HepG2 (cell line): Measurements from ENCODE around the gene ABCA4. TPM values are rescaled to one million over a fixed set of nuclear protein-coding genes. Genes with fewer than 3 reads are reported as not detected.

ENCODE experiments used
- ARID4A ChIP-seq: sonication (generic); formaldehyde crosslinking; IDR thresholded peaks from 2 replicates; pipeline ENCODE4 v1.5.0; 2020; ENCODE audit warnings: mild to moderate bottlenecking, missing genetic modification reagents, borderline replicate concordance
- CREB1 ChIP-seq, 2 experiments: fragments of 450-650 bp in 1 of 2; IDR thresholded peaks; 2 replicates each; pipeline ENCODE4 v1.6.1; 2016 to 2017; ENCODE audit warnings: control low read depth in 1 of 2, mild to moderate bottlenecking in 1 of 2, missing compliant biosample characterization in 1 of 2, missing genetic modification characterization in 1 of 2
- FOXM1 ChIP-seq: sonication (generic); formaldehyde crosslinking; IDR thresholded peaks from 2 replicates; pipeline ENCODE4 v1.5.0; 2020; ENCODE audit warnings: missing genetic modification reagents
- HMGXB4 ChIP-seq, 2 experiments: sonication (generic) in 1 of 2; formaldehyde crosslinking in 1 of 2; IDR thresholded peaks; 2 replicates each; pipeline versions ENCODE4 v1.4.0 to v1.6.1; 2018 to 2020; ENCODE audit warnings: missing genetic modification reagents in 2 of 2, borderline replicate concordance in 1 of 2, low read depth in 1 of 2, mild to moderate bottlenecking in 1 of 2, missing biosample characterization in 1 of 2
- HNRNPLL ChIP-seq: fragments of 200-400 bp; formaldehyde crosslinking; IDR thresholded peaks from 2 replicates; pipeline ENCODE4 v1.6.1; 2017; ENCODE audit warnings: mild to moderate bottlenecking, low read depth, low read length; ENCODE audit not compliant: poor library complexity, severe bottlenecking
- RXRB ChIP-seq: IDR thresholded peaks from 2 replicates; pipeline ENCODE4 v1.6.1; 2016; ENCODE audit warnings: borderline replicate concordance, missing genetic modification reagents, missing compliant biosample characterization
- STAT5B ChIP-seq: sonication (generic); formaldehyde crosslinking; IDR thresholded peaks from 2 replicates; pipeline ENCODE4 v1.4.0; 2020; ENCODE audit warnings: missing genetic modification reagents
- ZMAT3 ChIP-seq: sonication (generic); formaldehyde crosslinking; conservative IDR thresholded peaks from 2 replicates; pipeline ENCODE4 v1.7.0; 2021; ENCODE audit warnings: missing genetic modification reagents
- polyA plus RNA-seq, 8 experiments: library from polyadenylated mRNA; depleted of rRNA in 3 of 8; stranded (reverse) in 7 of 8; unstranded in 1 of 8; fragments of >200 nt; fragmentation: Illumina TruSeq in 4 of 8; extraction: Trizol in 4 of 8; gene quantifications; 2 replicates each; pipeline versions ENCODE4 v1.2.1 to v1.2.3, GENCODE V29; 2011 to 2016; ENCODE audit warnings: low read depth in 4 of 8, missing spikeins in 1 of 8, mixed read lengths in 1 of 8; ENCODE audit not compliant: insufficient read depth in 1 of 8
- total RNA-seq, 5 experiments: library from RNA; depleted of rRNA; stranded (reverse); fragments of >200 nt; fragmentation: Illumina TruSeq; extraction: Trizol; gene quantifications; 2 replicates each; pipeline ENCODE4 v1.2.3, GENCODE V29; 2016; ENCODE audit warnings: low read depth in 1 of 5
- TF ChIP-seq, protein P1 (sequence below): sonication (generic); formaldehyde crosslinking; IDR thresholded peaks from 2 replicates; pipeline ENCODE4 v1.4.0; 2020; ENCODE audit warnings: missing genetic modification reagents
- TF ChIP-seq, protein P2 (sequence below): sonication (generic); formaldehyde crosslinking; conservative IDR thresholded peaks from 2 replicates; pipeline ENCODE4 v1.8.1; 2023; ENCODE audit warnings: missing genetic modification reagents
- TF ChIP-seq, protein P3 (sequence below): conservative IDR thresholded peaks from 2 replicates; pipeline ENCODE4 v1.6.1; 2018; ENCODE audit warnings: missing genetic modification reagents
- TF ChIP-seq, protein P4 (sequence below): sonication (generic); formaldehyde crosslinking; IDR thresholded peaks from 2 replicates; pipeline ENCODE4 v1.4.0; 2020; ENCODE audit warnings: missing genetic modification reagents, borderline replicate concordance
- TF ChIP-seq, protein P5 (sequence below): fragments of 450-650 bp; IDR thresholded peaks from 2 replicates; pipeline ENCODE4 v1.6.1; 2016

The ABCA4 gene
- total and polyA plus RNA-seq, 2 of the 13 experiments (the other 11 are each of a cell fraction or from before 2014, with no cell fraction given): 0.24 to 0.67 TPM

DNA sequence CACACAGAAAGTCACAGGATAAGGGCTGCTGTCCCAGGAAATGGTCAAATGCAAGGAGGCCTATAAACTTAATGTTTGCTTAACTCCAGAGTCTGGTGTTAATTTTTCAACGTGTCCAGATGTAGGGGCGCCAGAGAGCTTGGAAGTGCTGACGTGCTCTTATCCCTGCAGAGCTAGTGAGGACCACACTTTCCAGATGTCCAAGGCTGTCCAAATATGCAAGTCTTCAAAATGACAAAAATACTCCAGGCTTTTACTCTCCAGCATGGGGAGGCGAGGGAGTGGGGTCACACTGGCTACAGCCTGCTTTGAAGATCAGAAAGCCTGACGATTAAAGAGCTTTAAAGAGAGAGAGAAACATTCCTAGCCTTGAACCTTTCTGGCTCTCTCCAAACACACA, 57.6 kb downstream of the ABCA4 start (continued):
- TF ChIP-seq HMGXB4 (CRISPR knock-in tag; IDR thresholded peaks at IDR 0.05; ENCODE audit: borderline replicate concordance in 1 of 2, low read depth in 1 of 2): peak; percentile 52 to 53; a peak in 3 of 4 replicates
- TF ChIP-seq, protein P1, sequence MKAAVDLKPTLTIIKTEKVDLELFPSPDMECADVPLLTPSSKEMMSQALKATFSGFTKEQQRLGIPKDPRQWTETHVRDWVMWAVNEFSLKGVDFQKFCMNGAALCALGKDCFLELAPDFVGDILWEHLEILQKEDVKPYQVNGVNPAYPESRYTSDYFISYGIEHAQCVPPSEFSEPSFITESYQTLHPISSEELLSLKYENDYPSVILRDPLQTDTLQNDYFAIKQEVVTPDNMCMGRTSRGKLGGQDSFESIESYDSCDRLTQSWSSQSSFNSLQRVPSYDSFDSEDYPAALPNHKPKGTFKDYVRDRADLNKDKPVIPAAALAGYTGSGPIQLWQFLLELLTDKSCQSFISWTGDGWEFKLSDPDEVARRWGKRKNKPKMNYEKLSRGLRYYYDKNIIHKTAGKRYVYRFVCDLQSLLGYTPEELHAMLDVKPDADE (CRISPR knock-in tag): no peak
- TF ChIP-seq FOXM1 (CRISPR knock-in tag): no peak
- TF ChIP-seq, protein P2, sequence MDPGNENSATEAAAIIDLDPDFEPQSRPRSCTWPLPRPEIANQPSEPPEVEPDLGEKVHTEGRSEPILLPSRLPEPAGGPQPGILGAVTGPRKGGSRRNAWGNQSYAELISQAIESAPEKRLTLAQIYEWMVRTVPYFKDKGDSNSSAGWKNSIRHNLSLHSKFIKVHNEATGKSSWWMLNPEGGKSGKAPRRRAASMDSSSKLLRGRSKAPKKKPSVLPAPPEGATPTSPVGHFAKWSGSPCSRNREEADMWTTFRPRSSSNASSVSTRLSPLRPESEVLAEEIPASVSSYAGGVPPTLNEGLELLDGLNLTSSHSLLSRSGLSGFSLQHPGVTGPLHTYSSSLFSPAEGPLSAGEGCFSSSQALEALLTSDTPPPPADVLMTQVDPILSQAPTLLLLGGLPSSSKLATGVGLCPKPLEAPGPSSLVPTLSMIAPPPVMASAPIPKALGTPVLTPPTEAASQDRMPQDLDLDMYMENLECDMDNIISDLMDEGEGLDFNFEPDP (CRISPR knock-in tag): no peak
- peak; percentile 1; the same call in 1 of the 2 replicates for TF ChIP-seq ARID4A (CRISPR knock-in tag)
- TF ChIP-seq STAT5B (CRISPR knock-in tag): no peak
- TF ChIP-seq, protein P3, sequence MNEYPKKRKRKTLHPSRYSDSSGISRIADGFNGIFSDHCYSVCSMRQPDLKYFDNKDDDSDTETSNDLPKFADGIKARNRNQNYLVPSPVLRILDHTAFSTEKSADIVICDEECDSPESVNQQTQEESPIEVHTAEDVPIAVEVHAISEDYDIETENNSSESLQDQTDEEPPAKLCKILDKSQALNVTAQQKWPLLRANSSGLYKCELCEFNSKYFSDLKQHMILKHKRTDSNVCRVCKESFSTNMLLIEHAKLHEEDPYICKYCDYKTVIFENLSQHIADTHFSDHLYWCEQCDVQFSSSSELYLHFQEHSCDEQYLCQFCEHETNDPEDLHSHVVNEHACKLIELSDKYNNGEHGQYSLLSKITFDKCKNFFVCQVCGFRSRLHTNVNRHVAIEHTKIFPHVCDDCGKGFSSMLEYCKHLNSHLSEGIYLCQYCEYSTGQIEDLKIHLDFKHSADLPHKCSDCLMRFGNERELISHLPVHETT: no peak
- TF ChIP-seq, protein P4, sequence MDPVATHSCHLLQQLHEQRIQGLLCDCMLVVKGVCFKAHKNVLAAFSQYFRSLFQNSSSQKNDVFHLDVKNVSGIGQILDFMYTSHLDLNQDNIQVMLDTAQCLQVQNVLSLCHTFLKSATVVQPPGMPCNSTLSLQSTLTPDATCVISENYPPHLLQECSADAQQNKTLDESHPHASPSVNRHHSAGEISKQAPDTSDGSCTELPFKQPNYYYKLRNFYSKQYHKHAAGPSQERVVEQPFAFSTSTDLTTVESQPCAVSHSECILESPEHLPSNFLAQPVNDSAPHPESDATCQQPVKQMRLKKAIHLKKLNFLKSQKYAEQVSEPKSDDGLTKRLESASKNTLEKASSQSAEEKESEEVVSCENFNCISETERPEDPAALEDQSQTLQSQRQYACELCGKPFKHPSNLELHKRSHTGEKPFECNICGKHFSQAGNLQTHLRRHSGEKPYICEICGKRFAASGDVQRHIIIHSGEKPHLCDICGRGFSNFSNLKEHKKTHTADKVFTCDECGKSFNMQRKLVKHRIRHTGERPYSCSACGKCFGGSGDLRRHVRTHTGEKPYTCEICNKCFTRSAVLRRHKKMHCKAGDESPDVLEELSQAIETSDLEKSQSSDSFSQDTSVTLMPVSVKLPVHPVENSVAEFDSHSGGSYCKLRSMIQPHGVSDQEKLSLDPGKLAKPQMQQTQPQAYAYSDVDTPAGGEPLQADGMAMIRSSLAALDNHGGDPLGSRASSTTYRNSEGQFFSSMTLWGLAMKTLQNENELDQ (CRISPR knock-in tag): no peak
- TF ChIP-seq, protein P5, sequence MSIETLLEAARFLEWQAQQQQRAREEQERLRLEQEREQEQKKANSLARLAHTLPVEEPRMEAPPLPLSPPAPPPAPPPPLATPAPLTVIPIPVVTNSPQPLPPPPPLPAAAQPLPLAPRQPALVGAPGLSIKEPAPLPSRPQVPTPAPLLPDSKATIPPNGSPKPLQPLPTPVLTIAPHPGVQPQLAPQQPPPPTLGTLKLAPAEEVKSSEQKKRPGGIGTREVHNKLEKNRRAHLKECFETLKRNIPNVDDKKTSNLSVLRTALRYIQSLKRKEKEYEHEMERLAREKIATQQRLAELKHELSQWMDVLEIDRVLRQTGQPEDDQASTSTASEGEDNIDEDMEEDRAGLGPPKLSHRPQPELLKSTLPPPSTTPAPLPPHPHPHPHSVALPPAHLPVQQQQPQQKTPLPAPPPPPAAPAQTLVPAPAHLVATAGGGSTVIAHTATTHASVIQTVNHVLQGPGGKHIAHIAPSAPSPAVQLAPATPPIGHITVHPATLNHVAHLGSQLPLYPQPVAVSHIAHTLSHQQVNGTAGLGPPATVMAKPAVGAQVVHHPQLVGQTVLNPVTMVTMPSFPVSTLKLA: no peak
- no peak for TF ChIP-seq ZMAT3 (CRISPR knock-in tag)
- TF ChIP-seq HNRNPLL: no peak
- peak; percentile 38; the same call in 1 of the 2 replicates for TF ChIP-seq RXRB (CRISPR knock-in tag)
- no peak for TF ChIP-seq CREB1 (IDR thresholded peaks at IDR 0.05)
- TF ChIP-seq CREB1 (CRISPR knock-in tag; IDR thresholded peaks at IDR 0.05): no peak
